Calu3 (cell line): ENCODE data around the gene OGFOD3. TPM values are rescaled to one million over a fixed set of nuclear protein-coding genes. Genes with fewer than 3 reads are reported as not detected.

Experiments used
- BruUV-seq: library from RNA; stranded (reverse); fragments of 400-500 nt; replicated peaks from 2 replicates; lab custom pipeline; 2021; lab: Mats Ljungman, UMichigan
- CTCF ChIA-PET: fragments of 300-600 bp; sonication (Branson Sonifier 250); formaldehyde crosslinking; loops from one replicate; lab custom pipeline; 2022; ENCODE audit warnings: antibody characterized with exemption; lab: Charles Lee
- DNase-seq: peaks from one replicate; pipeline ENCODE4 v3.0.0; 2022
- H3K27ac Mint-ChIP-seq: one replicate; pipeline ENCODE4 v1.8.0; 2022; ENCODE audit warnings: mixed read lengths; ENCODE audit not compliant: unreplicated experiment
- H3K27me3 Mint-ChIP-seq: one replicate; pipeline ENCODE4 v1.8.0; 2022; ENCODE audit warnings: mixed read lengths; ENCODE audit not compliant: unreplicated experiment
- H3K36me3 Mint-ChIP-seq: one replicate; pipeline ENCODE4 v1.8.0; 2022; ENCODE audit warnings: mild to moderate bottlenecking, moderate library complexity, mixed read lengths; ENCODE audit not compliant: insufficient read depth, unreplicated experiment
- H3K4me1 Mint-ChIP-seq: one replicate; pipeline ENCODE4 v1.8.0; 2022; ENCODE audit warnings: mild to moderate bottlenecking, low read depth, mixed read lengths; ENCODE audit not compliant: unreplicated experiment
- H3K4me3 Mint-ChIP-seq: one replicate; pipeline ENCODE4 v1.8.0; 2022; ENCODE audit warnings: mild to moderate bottlenecking, low read depth, moderate library complexity, mixed read lengths; ENCODE audit not compliant: unreplicated experiment
- H3K9me3 Mint-ChIP-seq: one replicate; pipeline ENCODE4 v1.8.0; 2022; ENCODE audit warnings: low read depth, mixed read lengths; ENCODE audit not compliant: unreplicated experiment
- intact Hi-C: fragments of 100-400 bp; cut with micrococcal nuclease; formaldehyde crosslinking; loops from one replicate; pipeline ENCODE4 v1.10.0; 2022; ENCODE audit not compliant: unreplicated experiment
- total RNA-seq: library from RNA; stranded (reverse); gene quantifications from 2 replicates; pipeline ENCODE4 v1.2.3, GENCODE V29; 2022
- TF ChIP-seq, protein P1 (sequence below): fragments of 200-600 bp; IDR thresholded peaks from one replicate; pipeline ENCODE4 v1.8.0; 2022; ENCODE audit warnings: antibody characterized with exemption; ENCODE audit not compliant: unreplicated experiment

OGFOD3 gene
- total RNA-seq, 1 experiment from 2014 or later = 29.0 TPM

DNA sequence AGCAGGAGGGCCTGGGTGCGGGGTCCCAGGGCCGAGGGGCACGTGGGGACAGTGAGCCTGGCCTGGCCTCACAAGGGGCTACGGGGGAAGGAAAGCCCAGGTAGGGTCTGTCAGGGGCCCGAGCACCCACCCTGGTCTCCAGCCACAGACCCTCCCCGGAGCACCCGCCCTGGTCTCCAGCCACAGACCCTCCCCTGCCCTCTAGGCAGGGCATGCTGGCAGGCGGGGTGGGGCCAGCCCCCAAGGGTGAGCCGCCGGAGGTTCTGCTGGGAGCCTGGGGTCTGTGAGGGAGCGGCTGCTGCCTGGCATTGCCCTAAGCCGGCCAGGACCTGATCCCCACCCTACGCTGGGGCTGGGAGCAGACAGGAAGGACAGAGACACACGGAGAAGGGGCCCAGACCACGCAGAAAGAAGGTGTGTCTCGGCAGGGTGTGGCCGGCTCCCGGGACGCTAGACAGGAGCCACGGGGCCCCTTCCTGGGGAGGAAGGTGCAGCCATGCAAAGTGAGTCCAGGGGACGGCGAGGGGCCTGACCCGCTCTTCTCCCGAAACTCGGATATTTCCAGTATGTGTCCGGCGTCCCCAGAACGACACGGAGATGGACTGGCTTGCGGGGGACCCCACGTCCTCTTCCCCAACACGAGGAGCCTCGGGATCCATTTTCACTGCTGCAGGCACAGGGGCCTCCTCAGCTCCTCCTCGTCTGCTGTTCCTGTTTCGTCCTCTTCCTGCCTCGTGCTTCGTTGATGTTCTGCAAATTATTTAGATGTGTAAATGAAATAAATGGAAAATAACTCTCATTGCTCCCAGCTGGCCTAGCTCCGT lies 31.3 kb downstream of the OGFOD3 start:
- Mint-ChIP-seq H3K27ac (peak overlapping the region; percentile 7), H3K4me1 (peaks cover 11% of the 10 kb centered on the region), H3K9me3 (no peaks in the 10 kb centered on the region), H3K27me3 (peaks cover 32% of the 10 kb centered on the region), H3K4me3 (no peak overlapping the region), H3K36me3 (peaks cover 5% of the 10 kb centered on the region)
- no TSS peak for BruUV-seq
- TF ChIP-seq, protein P1, sequence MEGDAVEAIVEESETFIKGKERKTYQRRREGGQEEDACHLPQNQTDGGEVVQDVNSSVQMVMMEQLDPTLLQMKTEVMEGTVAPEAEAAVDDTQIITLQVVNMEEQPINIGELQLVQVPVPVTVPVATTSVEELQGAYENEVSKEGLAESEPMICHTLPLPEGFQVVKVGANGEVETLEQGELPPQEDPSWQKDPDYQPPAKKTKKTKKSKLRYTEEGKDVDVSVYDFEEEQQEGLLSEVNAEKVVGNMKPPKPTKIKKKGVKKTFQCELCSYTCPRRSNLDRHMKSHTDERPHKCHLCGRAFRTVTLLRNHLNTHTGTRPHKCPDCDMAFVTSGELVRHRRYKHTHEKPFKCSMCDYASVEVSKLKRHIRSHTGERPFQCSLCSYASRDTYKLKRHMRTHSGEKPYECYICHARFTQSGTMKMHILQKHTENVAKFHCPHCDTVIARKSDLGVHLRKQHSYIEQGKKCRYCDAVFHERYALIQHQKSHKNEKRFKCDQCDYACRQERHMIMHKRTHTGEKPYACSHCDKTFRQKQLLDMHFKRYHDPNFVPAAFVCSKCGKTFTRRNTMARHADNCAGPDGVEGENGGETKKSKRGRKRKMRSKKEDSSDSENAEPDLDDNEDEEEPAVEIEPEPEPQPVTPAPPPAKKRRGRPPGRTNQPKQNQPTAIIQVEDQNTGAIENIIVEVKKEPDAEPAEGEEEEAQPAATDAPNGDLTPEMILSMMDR = no peak
- CTCF ChIA-PET = no interaction called here
- intact Hi-C loops = no loop called here
- no peak for DNase-seq

DNA sequence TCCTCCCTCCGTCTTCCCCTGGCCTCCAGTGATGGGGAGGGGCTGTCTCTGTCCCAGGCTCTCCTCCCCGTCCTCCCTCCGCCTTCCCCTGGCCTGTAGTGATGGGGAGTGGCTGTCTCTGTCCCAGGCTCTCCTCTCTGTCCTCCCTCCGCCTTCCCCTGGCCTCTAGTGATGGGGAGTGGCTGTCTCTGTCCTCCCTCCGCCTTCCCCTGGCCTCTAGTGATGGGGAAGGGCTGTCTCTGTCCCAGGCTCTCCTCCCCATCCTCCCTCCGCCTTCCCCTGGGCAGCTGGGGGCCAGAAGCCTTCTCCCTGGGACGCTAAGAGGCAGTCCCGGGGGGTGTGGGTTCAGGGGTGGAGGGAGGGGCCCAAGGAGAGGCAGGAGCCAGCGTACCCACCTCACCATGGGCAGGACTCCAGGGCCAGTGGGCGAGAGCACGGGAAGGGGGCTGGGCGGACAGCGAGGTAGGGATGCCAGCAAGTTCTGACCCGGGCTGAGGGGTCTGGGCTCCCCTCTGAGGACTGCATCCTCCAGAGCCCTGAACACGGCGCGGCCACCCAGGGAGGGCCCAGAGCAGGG lies 32.0 kb downstream of the OGFOD3 start:
- intact Hi-C loops = no loop called here
- Mint-ChIP-seq H3K9me3 (no peaks in the 10 kb centered on the region), H3K27ac (no peak overlapping the region), H3K27me3 (peaks cover 38% of the 10 kb centered on the region), H3K4me3 (no peak overlapping the region), H3K36me3 (peaks cover 5% of the 10 kb centered on the region), H3K4me1 (peaks cover 15% of the 10 kb centered on the region)
- CTCF ChIA-PET = no interaction called here
- no TSS peak for BruUV-seq
- TF ChIP-seq, protein P1 = no peak
- no peak for DNase-seq

DNA sequence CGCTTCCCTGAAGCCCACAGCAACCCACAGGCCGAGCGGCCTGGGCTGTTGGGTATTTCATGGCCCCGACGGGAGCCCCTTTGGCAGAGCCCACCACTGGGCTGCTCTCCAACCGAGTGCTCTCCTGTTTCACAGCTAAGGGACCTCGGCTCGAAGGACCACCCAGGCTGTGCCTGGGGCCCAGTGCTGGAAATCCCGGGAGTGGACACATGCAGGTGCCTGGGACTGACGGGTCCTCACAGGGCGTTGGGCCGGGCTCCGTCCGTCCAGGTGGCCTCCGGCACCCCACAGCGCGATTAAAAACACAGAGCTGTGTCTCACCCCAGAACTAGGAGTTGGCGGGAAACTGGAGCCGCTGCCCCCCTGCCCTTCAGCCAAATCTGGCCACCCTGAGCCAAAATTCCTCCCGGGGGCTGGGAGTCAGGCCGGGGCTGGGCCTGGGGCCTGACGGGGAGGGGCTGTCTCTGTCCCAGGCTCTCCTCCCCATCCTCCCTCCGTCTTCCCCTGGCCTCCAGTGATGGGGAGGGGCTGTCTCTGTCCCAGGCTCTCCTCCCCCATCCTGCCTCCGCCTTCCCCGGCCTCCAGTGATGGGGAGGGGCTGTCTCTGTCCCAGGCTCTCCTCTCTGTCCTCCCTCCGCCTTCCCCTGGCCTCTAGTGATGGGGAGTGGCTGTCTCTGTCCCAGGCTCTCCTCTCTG lies 32.7 kb downstream of the OGFOD3 start:
- Mint-ChIP-seq H3K4me1 (peaks cover 17% of the 10 kb centered on the region), H3K27ac (no peak overlapping the region), H3K36me3 (peaks cover 5% of the 10 kb centered on the region), H3K4me3 (no peak overlapping the region), H3K27me3 (peaks cover 44% of the 10 kb centered on the region), H3K9me3 (no peaks in the 10 kb centered on the region)
- no peak for DNase-seq
- TF ChIP-seq, protein P1 = no peak
- no TSS peak for BruUV-seq
- intact Hi-C loops = no loop called here
- CTCF ChIA-PET = no interaction called here

DNA sequence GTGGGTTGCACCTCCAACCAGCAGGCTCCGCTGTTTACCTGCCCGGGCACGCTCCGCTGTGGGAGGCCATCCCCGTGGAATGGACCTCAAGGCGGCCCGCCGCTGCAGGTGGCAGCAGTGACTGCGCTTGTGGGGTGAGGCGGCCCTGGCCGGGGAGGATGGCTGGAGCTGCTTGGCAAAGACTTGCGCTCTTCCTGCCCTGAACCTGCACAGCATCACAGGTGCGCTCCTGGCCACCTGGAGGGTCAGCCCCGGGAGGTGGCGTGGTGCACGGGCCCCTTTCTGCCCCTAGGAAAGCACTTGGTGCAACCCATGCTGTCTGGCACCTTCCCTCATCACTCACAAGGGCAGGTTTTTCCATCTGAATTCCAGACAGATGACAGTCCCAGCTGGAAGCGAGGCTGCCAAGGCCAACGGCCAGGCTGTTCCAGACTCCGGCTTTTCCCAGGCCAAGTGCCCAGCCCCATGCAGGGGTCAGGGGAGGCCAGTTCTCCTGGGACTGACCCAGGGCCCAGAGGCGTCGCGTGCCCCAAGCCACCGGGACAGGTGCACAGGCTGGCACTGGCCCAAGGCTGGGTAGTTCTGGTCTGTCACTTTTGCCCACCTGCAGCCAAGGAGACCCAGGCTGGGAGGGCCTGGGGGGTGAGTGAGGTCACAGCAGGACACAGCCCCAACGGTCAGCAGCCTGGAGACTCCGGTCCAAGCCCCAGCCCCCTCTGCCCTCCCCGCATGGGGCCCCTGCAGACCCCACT lies 33.5 kb downstream of the OGFOD3 start:
- TF ChIP-seq, protein P1 = peak; percentile 17
- peaks cover 5% of the 10 kb centered on the region for H3K36me3 Mint-ChIP-seq
- peaks cover 17% of the 10 kb centered on the region for H3K4me1 Mint-ChIP-seq
- H3K27me3 Mint-ChIP-seq = peaks cover 52% of the 10 kb centered on the region
- H3K9me3 Mint-ChIP-seq = no peaks in the 10 kb centered on the region
- intact Hi-C loops = no loop called here
- DNase-seq = peak; percentile 61
- no TSS peak for BruUV-seq
- no peak overlapping the region for H3K4me3 Mint-ChIP-seq
- no peak overlapping the region for H3K27ac Mint-ChIP-seq
- CTCF ChIA-PET = interaction anchor here (1.3 kb wide), 1 partner anchor 9 kb away, joined by 3 read pairs; no protein-coding TSS in a partner anchor
